HL-60 (cell line): ENCODE data around the gene RAC3.

Experiments used
- CTCF ChIP-seq: IDR thresholded peaks from one replicate; pipeline ENCODE4 v1.5.1; 2011; ENCODE audit warnings: low read length, control low read depth, inconsistent platforms; ENCODE audit not compliant: insufficient read depth
- POLR2AphosphoS5 ChIP-seq: IDR thresholded peaks from 2 replicates; pipeline ENCODE4 v1.6.1; 2012; ENCODE audit warnings: low read depth
- REST ChIP-seq: IDR thresholded peaks from 2 replicates; pipeline ENCODE4 v1.6.1; 2012; ENCODE audit warnings: low read depth; ENCODE audit not compliant: insufficient replicate concordance

DNA sequence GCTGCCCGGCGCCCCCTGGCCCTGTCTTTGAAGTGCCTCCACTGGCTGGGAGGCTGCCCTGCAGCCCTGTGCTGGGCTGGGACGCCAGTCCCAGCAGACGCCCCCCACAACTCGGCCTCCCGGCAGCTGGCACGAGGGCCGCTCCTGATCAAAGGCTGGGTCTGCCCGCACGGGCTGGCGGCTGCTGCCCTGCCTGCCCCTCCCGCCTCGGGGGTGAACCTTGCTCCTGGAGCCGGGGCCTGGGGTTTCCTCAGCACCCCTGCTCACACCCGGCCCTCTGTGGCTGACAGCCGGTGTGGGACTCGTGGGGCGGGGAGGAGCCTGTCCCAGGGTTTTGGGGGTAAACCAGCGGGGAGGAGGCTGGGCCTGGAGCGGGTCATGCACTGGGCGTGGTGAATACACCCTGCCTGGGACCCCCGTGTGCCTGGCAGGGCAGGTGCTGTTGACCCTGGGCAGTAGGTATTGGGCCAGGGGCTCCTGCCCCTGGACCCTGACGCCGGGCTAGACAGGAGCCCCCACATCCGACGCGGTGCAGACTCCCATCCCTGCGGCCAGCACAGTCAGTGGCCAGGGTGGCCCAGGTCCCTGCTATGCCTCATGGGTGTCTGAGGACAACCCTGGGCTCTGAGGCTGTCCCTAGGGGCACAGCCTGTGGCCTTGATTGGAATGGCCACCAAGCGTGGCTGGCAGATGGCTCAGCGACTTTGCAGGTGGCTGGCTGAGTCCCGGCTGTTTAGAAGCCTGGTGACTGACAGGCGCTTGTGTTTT is 30.5 kb upstream of the RAC3 start:
- TF ChIP-seq CTCF (no peak), POLR2AphosphoS5 (no peak), REST (no peak)
